ENCODE data around the gene SH3BP2. TPM values are rescaled to one million over a fixed set of nuclear protein-coding genes. Genes with fewer than 3 reads are reported as not detected.

Gene SH3BP2
- polyA plus RNA-seq, 3 donors = 19.1 to 478 (median 26.9) TPM

GRCh38 chr4:2812612-2813354 lies 19.9 kb downstream of the SH3BP2 start:
- Histone ChIP-seq H3K4me1 (ENCODE audit: control insufficient read depth in 1 of 2, insufficient read depth in 2 of 2, low read length in 2 of 2) (peaks cover 94 to 96% of the 10 kb centered on the region in 2 donors), H3K27ac (ENCODE audit: low read depth in 1 of 2, low read length in 2 of 2) (peak overlapping the region; percentile 79 to 81), H4K20me1 (ENCODE audit: insufficient read depth, low read length) (peaks cover 95% of the 10 kb centered on the region), H3K4me3 (replicated peaks in 1 of 3; ENCODE audit: low read depth in 2 of 3, low read length in 3 of 3) (peak overlapping the region; percentile 52 to 84 (median 53)), H3K9ac (ENCODE audit: insufficient read depth, low read length, poor library complexity, severe bottlenecking) (peak overlapping the region; percentile 78), H3K27me3 (ENCODE audit: control insufficient read depth in 2 of 2, insufficient read depth in 2 of 2, low read length in 2 of 2) (no peaks in the 10 kb centered on the region), H3K9me3 (replicated peaks in 1 of 2; ENCODE audit: control insufficient read depth in 1 of 2, insufficient read depth in 1 of 2, low read length in 2 of 2) (no peaks in the 10 kb centered on the region), H2AFZ (ENCODE audit: insufficient read depth, low read depth, low read length, poor library complexity, severe bottlenecking) (no peak overlapping the region), H3K4me2 (replicated peaks; ENCODE audit: extremely low read depth, low read length, poor library complexity, severe bottlenecking) (peak overlapping the region; percentile 96), H3K79me2 (ENCODE audit: insufficient read depth, low read length) (peaks cover 96% of the 10 kb centered on the region), H3K36me3 (replicated peaks in 1 of 2; ENCODE audit: control insufficient read depth in 1 of 2, insufficient read depth in 2 of 2, low read length in 2 of 2) (peaks cover 32 to 43% of the 10 kb centered on the region in 2 donors)
- Mint-ChIP-seq H3K4me3 (peak overlapping the region; percentile 87 to 90), H3K4me1 (peaks cover 90% of the 10 kb centered on the region), H3K27ac (peak overlapping the region; percentile 37 to 95 (median 78)), H3K27me3 (ENCODE audit: low read depth in 3 of 3) (peaks cover 0 to 7% (median 2%) of the 10 kb centered on the region in 3 donors), H3K9me3 (peaks cover 0 to 2% (median 0%) of the 10 kb centered on the region in 7 donors), H3K36me3 (peaks cover 51 to 68% of the 10 kb centered on the region in 2 donors)
- intact Hi-C loops (cut with micrococcal nuclease) = loop anchor here (5.0 kb wide), 1 partner anchor 50 kb away; no protein-coding TSS in a partner anchor
- TF ChIP-seq, protein P1, sequence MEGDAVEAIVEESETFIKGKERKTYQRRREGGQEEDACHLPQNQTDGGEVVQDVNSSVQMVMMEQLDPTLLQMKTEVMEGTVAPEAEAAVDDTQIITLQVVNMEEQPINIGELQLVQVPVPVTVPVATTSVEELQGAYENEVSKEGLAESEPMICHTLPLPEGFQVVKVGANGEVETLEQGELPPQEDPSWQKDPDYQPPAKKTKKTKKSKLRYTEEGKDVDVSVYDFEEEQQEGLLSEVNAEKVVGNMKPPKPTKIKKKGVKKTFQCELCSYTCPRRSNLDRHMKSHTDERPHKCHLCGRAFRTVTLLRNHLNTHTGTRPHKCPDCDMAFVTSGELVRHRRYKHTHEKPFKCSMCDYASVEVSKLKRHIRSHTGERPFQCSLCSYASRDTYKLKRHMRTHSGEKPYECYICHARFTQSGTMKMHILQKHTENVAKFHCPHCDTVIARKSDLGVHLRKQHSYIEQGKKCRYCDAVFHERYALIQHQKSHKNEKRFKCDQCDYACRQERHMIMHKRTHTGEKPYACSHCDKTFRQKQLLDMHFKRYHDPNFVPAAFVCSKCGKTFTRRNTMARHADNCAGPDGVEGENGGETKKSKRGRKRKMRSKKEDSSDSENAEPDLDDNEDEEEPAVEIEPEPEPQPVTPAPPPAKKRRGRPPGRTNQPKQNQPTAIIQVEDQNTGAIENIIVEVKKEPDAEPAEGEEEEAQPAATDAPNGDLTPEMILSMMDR (IDR thresholded peaks at IDR 0.05) = no peak
- WGBS (ENCODE audit: insufficient coverage) = 12% methylated on average over 14 of the region's 20 CpGs
- DNase-seq = no peak

- H2AFZ ChIP-seq (ENCODE audit: insufficient read depth, low read depth, low read length, poor library complexity, severe bottlenecking) = no peak overlapping the region
- intact Hi-C loops (cut with micrococcal nuclease) = loop anchor here (5.0 kb wide), 1 partner anchor 51 kb away; no protein-coding TSS in a partner anchor
- H3K4me3 Mint-ChIP-seq = peak overlapping the region; percentile 87 to 90
- no peaks in the 10 kb centered on the region for H3K9me3 ChIP-seq (replicated peaks in 1 of 2; ENCODE audit: control insufficient read depth in 1 of 2, insufficient read depth in 1 of 2, low read length in 2 of 2)
- peaks cover 93% of the 10 kb centered on the region for H3K79me2 ChIP-seq (ENCODE audit: insufficient read depth, low read length)
- H3K36me3 Mint-ChIP-seq = peaks cover 50 to 62% of the 10 kb centered on the region in 2 donors
- WGBS (ENCODE audit: insufficient coverage) = 93% methylated on average over 15 of the region's 17 CpGs
- peaks cover 84% of the 10 kb centered on the region for H3K4me1 Mint-ChIP-seq
- H3K4me1 ChIP-seq (ENCODE audit: control insufficient read depth in 1 of 2, insufficient read depth in 2 of 2, low read length in 2 of 2) = peaks cover 89 to 95% of the 10 kb centered on the region in 2 donors
- TF ChIP-seq, protein P1 (IDR thresholded peaks at IDR 0.05) = no peak
- peak overlapping the region in 6 of 7 donors; percentile 4 to 85 (median 57) for H3K27ac Mint-ChIP-seq
- no peak for DNase-seq
- H3K27ac ChIP-seq (ENCODE audit: low read depth in 1 of 2, low read length in 2 of 2) = peak overlapping the region; percentile 79 to 81
- peaks cover 95% of the 10 kb centered on the region for H4K20me1 ChIP-seq (ENCODE audit: insufficient read depth, low read length)
- H3K36me3 ChIP-seq (replicated peaks in 1 of 2; ENCODE audit: control insufficient read depth in 1 of 2, insufficient read depth in 2 of 2, low read length in 2 of 2) = peaks cover 30 to 36% of the 10 kb centered on the region in 2 donors
- H3K9me3 Mint-ChIP-seq = peaks cover 0 to 2% (median 0%) of the 10 kb centered on the region in 7 donors
- no peaks in the 10 kb centered on the region for H3K27me3 ChIP-seq (ENCODE audit: control insufficient read depth in 2 of 2, insufficient read depth in 2 of 2, low read length in 2 of 2)
- no peak overlapping the region for H3K9ac ChIP-seq (ENCODE audit: insufficient read depth, low read length, poor library complexity, severe bottlenecking)
- H3K4me2 ChIP-seq (replicated peaks; ENCODE audit: extremely low read depth, low read length, poor library complexity, severe bottlenecking) = peak overlapping the region; percentile 96
- peaks cover 0 to 7% (median 2%) of the 10 kb centered on the region in 3 donors for H3K27me3 Mint-ChIP-seq (ENCODE audit: low read depth in 3 of 3)
- peak overlapping the region in 2 of 3 experiments; percentile 53 to 84 for H3K4me3 ChIP-seq (replicated peaks in 1 of 3; ENCODE audit: low read depth in 2 of 3, low read length in 3 of 3)
Observed at GRCh38 chr4:2813446-2814405, 20.8 kb downstream of the SH3BP2 start.
